IMR-90 (cell line): ENCODE data around the gene TRPC4. TPM values are rescaled to one million over a fixed set of nuclear protein-coding genes. Genes with fewer than 3 reads are reported as not detected.

Source experiments
- ATAC-seq: fragments of 200-7000 bp; cut with Tn5 transposase; 2 replicates; pipeline ENCODE4 v1.9.1; 2020; ENCODE audit warnings: low read depth, mild to moderate bottlenecking, moderate library complexity
- BruUV-seq: library from RNA; stranded (reverse); fragments of 400-500 nt; replicated peaks from 2 replicates; lab custom pipeline; 2021; lab: Mats Ljungman, UMichigan
- CTCF ChIA-PET: fragments of 300-600 bp; formaldehyde crosslinking; extraction: SDS; loops from one replicate; lab custom pipeline; 2021; ENCODE audit warnings: antibody characterized with exemption; lab: Yijun Ruan, JAX
- POLR2A ChIA-PET: fragments of 300-600 bp; sonication (Branson Sonifier 250); formaldehyde crosslinking; loops from one replicate; lab custom pipeline; 2022; ENCODE audit warnings: antibody characterized with exemption; ENCODE audit not compliant: unreplicated experiment; lab: Charles Lee
- DNase-seq: peaks from one replicate; pipeline ENCODE4 v3.0.0; 2013
- H2AFZ ChIP-seq: replicated peaks from 2 replicates; pipeline ENCODE3; 2013; ENCODE audit warnings: low read length, mild to moderate bottlenecking; ENCODE audit not compliant: poor library complexity
- H2AK5ac ChIP-seq: 2 replicates; pipeline ENCODE4 v1.6.1; 2013; ENCODE audit warnings: low read depth, low read length, inconsistent platforms
- H2AK9ac ChIP-seq: replicated peaks from 2 replicates; pipeline ENCODE3; 2013; ENCODE audit warnings: mild to moderate bottlenecking, low read depth, low read length, moderate library complexity; ENCODE audit not compliant: poor library complexity
- H2BK120ac ChIP-seq: 2 replicates; pipeline ENCODE4 v1.6.1; 2013; ENCODE audit warnings: low read depth, low read length, inconsistent platforms
- H2BK15ac ChIP-seq: 3 replicates; pipeline ENCODE4 v1.6.1; 2013; ENCODE audit warnings: low read depth, low read length, inconsistent platforms
- H2BK20ac ChIP-seq: 2 replicates; pipeline ENCODE4 v1.6.1; 2013; ENCODE audit warnings: low read depth, mild to moderate bottlenecking, inconsistent platforms, low read length, moderate library complexity
- H2BK5ac ChIP-seq: 2 replicates; pipeline ENCODE4 v1.6.1; 2013; ENCODE audit warnings: mild to moderate bottlenecking, low read depth, low read length, inconsistent platforms; ENCODE audit not compliant: poor library complexity, severe bottlenecking
- H3K14ac ChIP-seq: replicated peaks from 2 replicates; pipeline ENCODE4 v1.6.1; 2013; ENCODE audit warnings: low read depth, low read length, inconsistent platforms
- H3K18ac ChIP-seq: 2 replicates; pipeline ENCODE4 v1.6.1; 2013; ENCODE audit warnings: low read depth, low read length, control low read depth
- H3K23ac ChIP-seq: 2 replicates; pipeline ENCODE4 v1.6.1; 2013; ENCODE audit warnings: low read depth, low read length, inconsistent platforms
- H3K27ac ChIP-seq: 2 replicates; pipeline ENCODE4 v1.5.1; 2013; ENCODE audit warnings: mild to moderate bottlenecking, control low read depth, low read length; ENCODE audit not compliant: insufficient read depth
- H3K27me3 ChIP-seq: 2 replicates; pipeline ENCODE4 v1.6.1; 2013; ENCODE audit warnings: low read length; ENCODE audit not compliant: control insufficient read depth, insufficient read depth
- H3K36me3 ChIP-seq: 2 replicates; pipeline ENCODE4 v1.6.1; 2013; ENCODE audit warnings: low read length, mixed read lengths; ENCODE audit not compliant: control insufficient read depth, insufficient read depth
- H3K4ac ChIP-seq: 2 replicates; pipeline ENCODE4 v1.6.1; 2013; ENCODE audit warnings: low read depth, low read length, inconsistent platforms
- H3K4me1 ChIP-seq: 2 replicates; pipeline ENCODE4 v1.6.1; 2013; ENCODE audit warnings: low read length, mixed read lengths; ENCODE audit not compliant: control insufficient read depth, insufficient read depth
- H3K4me2 ChIP-seq: 2 replicates; pipeline ENCODE4 v1.6.1; 2013; ENCODE audit warnings: low read depth, mild to moderate bottlenecking, control low read depth, low read length, moderate library complexity
- H3K4me3 ChIP-seq: 2 replicates; pipeline ENCODE4 v1.5.1; 2013; ENCODE audit warnings: low read depth, mild to moderate bottlenecking, control low read depth, low read length, moderate library complexity; ENCODE audit not compliant: insufficient read depth
- H3K56ac ChIP-seq: 2 replicates; pipeline ENCODE4 v1.6.1; 2013; ENCODE audit warnings: low read length, inconsistent platforms; ENCODE audit not compliant: insufficient read depth; ENCODE audit errors: extremely low read depth
- H3K79me1 ChIP-seq, 2 experiments: 2 replicates each; pipeline ENCODE4 v1.6.1; 2013; ENCODE audit warnings: low read length in 2 of 2, inconsistent platforms in 1 of 2, low read depth in 1 of 2
- H3K9ac ChIP-seq: 2 replicates; pipeline ENCODE4 v1.6.1; 2013; ENCODE audit warnings: low read depth, low read length, control low read depth
- H3K9me1 ChIP-seq: 2 replicates; pipeline ENCODE4 v1.6.1; 2013; ENCODE audit warnings: low read length, inconsistent platforms; ENCODE audit not compliant: insufficient read depth
- H3K9me3 ChIP-seq: 2 replicates; pipeline ENCODE4 v1.6.1; 2013; ENCODE audit warnings: low read length; ENCODE audit not compliant: control insufficient read depth, insufficient read depth
- H4K20me1 ChIP-seq: 2 replicates; pipeline ENCODE4 v1.6.1; 2013; ENCODE audit warnings: low read length, inconsistent platforms; ENCODE audit not compliant: insufficient read depth
- H4K5ac ChIP-seq: 2 replicates; pipeline ENCODE4 v1.6.1; 2013; ENCODE audit warnings: mild to moderate bottlenecking, low read depth, low read length, control low read depth
- H4K8ac ChIP-seq, 2 experiments: 2 replicates each; pipeline ENCODE4 v1.6.1; 2013; ENCODE audit warnings: low read depth in 2 of 2, low read length in 2 of 2, control low read depth in 1 of 2, inconsistent platforms in 1 of 2
- H4K91ac ChIP-seq: 2 replicates; pipeline ENCODE4 v1.6.1; 2013; ENCODE audit warnings: low read depth, low read length, inconsistent platforms; ENCODE audit not compliant: insufficient read depth
- CEBPB ChIP-seq: IDR thresholded peaks from 2 replicates; pipeline ENCODE4 v1.6.1; 2012; ENCODE audit warnings: low read depth, low read length, improper control_type of control experiment
- CTCF ChIP-seq: conservative IDR thresholded peaks from 2 replicates; pipeline ENCODE4 v1.5.1; 2012; ENCODE audit warnings: mild to moderate bottlenecking, low read depth, low read length, improper control_type of control experiment
- FOS ChIP-seq: fragments of 150-350 bp; IDR thresholded peaks from 2 replicates; pipeline ENCODE4 v1.6.1; 2016; ENCODE audit warnings: low read depth, low read length
- MAFK ChIP-seq: IDR thresholded peaks from 2 replicates; pipeline ENCODE4 v1.6.1; 2012; ENCODE audit warnings: low read depth, low read length, improper control_type of control experiment
- MXI1 ChIP-seq: IDR thresholded peaks from 2 replicates; pipeline ENCODE4 v1.6.1; 2012; ENCODE audit warnings: low read depth, mild to moderate bottlenecking, low read length, moderate library complexity, borderline replicate concordance
- NFE2L2 ChIP-seq: fragments of 150-350 bp; IDR thresholded peaks from 2 replicates; pipeline ENCODE4 v1.6.1; 2016; ENCODE audit warnings: low read depth, mild to moderate bottlenecking, low read length
- RAD21 ChIP-seq: IDR thresholded peaks from 2 replicates; pipeline ENCODE4 v1.6.1; 2012; ENCODE audit warnings: low read length, improper control_type of control experiment
- RCOR1 ChIP-seq: IDR thresholded peaks from 2 replicates; pipeline ENCODE4 v1.6.1; 2012; ENCODE audit warnings: mild to moderate bottlenecking, low read length, improper control_type of control experiment; ENCODE audit not compliant: insufficient replicate concordance
- RFX5 ChIP-seq: IDR thresholded peaks from 2 replicates; pipeline ENCODE4 v1.8.0; 2012; ENCODE audit warnings: low read depth, mild to moderate bottlenecking, low read length, moderate library complexity
- SMC3 ChIP-seq: fragments of 150-350 bp; IDR thresholded peaks from 2 replicates; pipeline ENCODE4 v1.6.1; 2016; ENCODE audit warnings: low read depth, mild to moderate bottlenecking, antibody characterized with exemption, low read length, moderate library complexity
- USF2 ChIP-seq: fragments of 150-350 bp; IDR thresholded peaks from 2 replicates; pipeline ENCODE4 v1.6.1; 2017; ENCODE audit warnings: mild to moderate bottlenecking, antibody characterized with exemption, low read length, low read depth
- WGBS, 2 experiments: methylation state at CpG; one replicate each; pipeline versions ENCODE4 v1.1.5 to v1.1.7; 2013; ENCODE audit warnings: missing lambda C conversion rate in 2 of 2; ENCODE audit not compliant: insufficient read length in 1 of 2; ENCODE audit errors: extremely low coverage in 2 of 2; 5-methylcytosine and 5-hydroxymethylcytosine counted together
- dilution Hi-C: fragments of 300-500 bp; cut with HindIII; formaldehyde crosslinking; loops from one replicate; pipeline ENCODE4 v1.14.3; 2018; ENCODE audit warnings: low sequenced_read_pairs; ENCODE audit not compliant: unreplicated experiment
- in situ Hi-C: fragments of 300-500 bp; cut with MboI; formaldehyde crosslinking; loops from 3 replicates; pipeline ENCODE4 v1.14.3; 2019; ENCODE audit warnings: low sequenced_read_pairs, inconsistent platforms, mixed read lengths
- intact Hi-C: fragments of 100-400 bp; cut with micrococcal nuclease; formaldehyde crosslinking; loops from 2 replicates; pipeline ENCODE4 v1.10.0; 2022
- polyA plus RNA-seq, 3 experiments: library from polyadenylated mRNA; depleted of rRNA; stranded (reverse); fragments of >200 nt; gene quantifications; 2 replicates each; pipeline ENCODE4 v1.2.3, GENCODE V29; 2012; ENCODE audit warnings: low replicate concordance in 1 of 3
- total RNA-seq: library from RNA; depleted of rRNA; stranded (reverse); fragments of >200 nt; gene quantifications from 2 replicates; pipeline ENCODE4 v1.2.3, GENCODE V29; 2012

The TRPC4 gene
- total and polyA plus RNA-seq, 2 of the 4 experiments (the other 2 are of a cell fraction): 1.9 to 5.2 TPM

DNA sequence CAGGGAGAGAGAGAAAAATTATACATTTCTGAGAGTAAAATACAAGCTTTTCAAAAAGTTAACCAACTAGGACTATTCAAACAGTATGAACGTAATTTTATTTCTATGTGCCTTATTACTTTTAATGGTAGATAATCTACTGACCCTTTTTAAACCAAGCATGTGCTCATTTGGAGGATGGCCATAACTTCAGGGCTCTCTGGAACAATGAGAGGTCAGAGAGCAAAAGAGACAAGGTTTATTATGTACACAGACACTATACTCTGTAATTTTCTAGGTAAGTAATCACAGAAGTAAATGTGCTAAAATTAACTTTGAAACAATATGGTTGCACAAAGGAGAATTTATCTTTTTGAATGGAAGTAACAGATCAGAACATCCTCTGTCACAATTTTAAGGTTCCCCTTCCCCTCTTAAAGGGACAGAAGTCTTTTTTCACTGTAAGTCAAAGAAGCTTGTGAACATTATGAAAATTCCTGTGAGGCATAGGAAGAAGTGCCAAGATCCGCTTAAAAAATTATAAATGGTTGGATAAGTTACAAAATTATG is 272.0 kb downstream of the TRPC4 start:
- intact Hi-C loops (loop anchor here (5.0 to 10.0 kb wide), 4 partner anchors 120 to 403 kb away; no protein-coding TSS in a partner anchor), dilution Hi-C loops (no loop called here)
- WGBS, 2 experiments: no CpG with 5 or more reads among the region's 2 CpGs

More for the DNA sequence above, 272.0 kb downstream of the TRPC4 start:
- H3K56ac ChIP-seq: no peak overlapping the region
- H4K20me1 ChIP-seq: no peaks in the 10 kb centered on the region
- H3K9me3 ChIP-seq: no peaks in the 10 kb centered on the region
- H3K4me2 ChIP-seq: peak overlapping the region; percentile 13; the same call in 1 of the 2 replicates
- H3K36me3 ChIP-seq: no peaks in the 10 kb centered on the region
- H4K8ac ChIP-seq: no peak overlapping the region; a peak in 1 of 4 replicates
- no peaks in the 10 kb centered on the region for H3K79me1 ChIP-seq
- H2BK5ac ChIP-seq: no peak overlapping the region
- H3K18ac ChIP-seq: no peak overlapping the region
- ATAC-seq: no peak
- no peak overlapping the region for H2AK9ac ChIP-seq
- H3K27ac ChIP-seq: no peak overlapping the region
- no peaks in the 10 kb centered on the region for H3K27me3 ChIP-seq
- no peaks in the 10 kb centered on the region for H3K9me1 ChIP-seq
- TF ChIP-seq MXI1 (no peak), NFE2L2 (no peak), CTCF (no peak), RAD21 (no peak), SMC3 (no peak), FOS (no peak), RFX5 (no peak), CEBPB (no peak), RCOR1 (no peak), USF2 (no peak), MAFK (no peak)
- H3K23ac ChIP-seq: no peak overlapping the region
- BruUV-seq: no TSS peak
- H3K4me3 ChIP-seq: no peak overlapping the region
- no peak overlapping the region for H4K5ac ChIP-seq
- no peak overlapping the region for H3K4ac ChIP-seq
- DNase-seq: no peak
- in situ Hi-C loops: loop anchor here (5.0 kb wide), 1 partner anchor 485 kb away; no protein-coding TSS in a partner anchor
- peaks cover 5% of the 10 kb centered on the region for H3K4me1 ChIP-seq
- no peak overlapping the region for H2BK20ac ChIP-seq
- H3K9ac ChIP-seq: no peak overlapping the region
- ChIA-PET POLR2A (no interaction called here), CTCF (no interaction called here)
- no peak overlapping the region for H2AFZ ChIP-seq
- H2BK15ac ChIP-seq: no peak overlapping the region
- H2AK5ac ChIP-seq: no peak overlapping the region
- no peak overlapping the region for H4K91ac ChIP-seq
- H3K14ac ChIP-seq: no peak overlapping the region
- no peak overlapping the region for H2BK120ac ChIP-seq
